Measurements from ENCODE around the gene TMEM54. TPM values are rescaled to one million over a fixed set of nuclear protein-coding genes. Genes with fewer than 3 reads are reported as not detected.

TMEM54 gene
- total and polyA plus RNA-seq, 10 of the 15 experiments (the other 5 are each of a cell fraction or from before 2014, with no cell fraction given): 0.07 to 0.94 (median 0.56) TPM; not detected in 1

Other genes starting within 250 kb of the TMEM54 start
Only the 7 nearest of the 8 such genes appear.
- 169 and 170 TPM in 2 replicates for gene YARS1, start 84.0 kb downstream of the TMEM54 start, total RNA-seq (2014; rRNA removed)
- gene YARS1, start 84.0 kb downstream of the TMEM54 start, total RNA-seq (2014; rRNA removed; fragmentation: Illumina TruSeq; extraction: Trizol): 113 TPM in 2 replicates
- gene YARS1, start 84.0 kb downstream of the TMEM54 start, total RNA-seq (2021): 158 and 159 TPM in 2 replicates
- 82.0 and 85.6 TPM in 2 replicates for gene YARS1, start 84.0 kb downstream of the TMEM54 start, polyA plus RNA-seq (2011; rRNA removed)
- 179 and 220 TPM in 2 replicates for gene YARS1, start 84.0 kb downstream of the TMEM54 start, polyA plus RNA-seq (2014; fragmentation: Illumina TruSeq; extraction: Trizol)
- gene YARS1, start 84.0 kb downstream of the TMEM54 start, polyA plus RNA-seq (2014; fragmentation: Nextera tagmentation; extraction: Ambion mirVana): 10 to 100 TPM; 39.9 to 66.4 TPM
- 112 and 129 TPM in 2 replicates for gene YARS1, start 84.0 kb downstream of the TMEM54 start, polyA plus RNA-seq (2014; rRNA removed)
- gene YARS1, start 84.0 kb downstream of the TMEM54 start, polyA plus RNA-seq (2016; fragmentation: Nextera tagmentation; extraction: Ambion mirVana): 100 to 1,000 TPM; 193 to 202 TPM
- gene S100PBP, start 83.7 kb downstream of the TMEM54 start, total RNA-seq (2014; rRNA removed): 40.7 and 49.1 TPM in 2 replicates
- 50.5 and 59.0 TPM in 2 replicates for gene S100PBP, start 83.7 kb downstream of the TMEM54 start, total RNA-seq (2014; rRNA removed; fragmentation: Illumina TruSeq; extraction: Trizol)
- 55.7 and 56.5 TPM in 2 replicates for gene S100PBP, start 83.7 kb downstream of the TMEM54 start, total RNA-seq (2021)
- gene S100PBP, start 83.7 kb downstream of the TMEM54 start, polyA plus RNA-seq (2011; rRNA removed): 98.3 and 138 TPM in 2 replicates
- 40.4 and 51.5 TPM in 2 replicates for gene S100PBP, start 83.7 kb downstream of the TMEM54 start, polyA plus RNA-seq (2014; fragmentation: Illumina TruSeq; extraction: Trizol)
- 10 to 100 TPM; 17.0 to 19.1 TPM for gene S100PBP, start 83.7 kb downstream of the TMEM54 start, polyA plus RNA-seq (2014; fragmentation: Nextera tagmentation; extraction: Ambion mirVana)
- gene S100PBP, start 83.7 kb downstream of the TMEM54 start, polyA plus RNA-seq (2014; rRNA removed): 38.3 and 45.2 TPM in 2 replicates
- gene S100PBP, start 83.7 kb downstream of the TMEM54 start, polyA plus RNA-seq (2016; fragmentation: Nextera tagmentation; extraction: Ambion mirVana): 10 to 100 TPM; 34.6 to 38.8 TPM
- not detected in 2 replicates for gene FNDC5, start 30.5 kb downstream of the TMEM54 start, total RNA-seq (2014; rRNA removed)
- gene FNDC5, start 30.5 kb downstream of the TMEM54 start, total RNA-seq (2014; rRNA removed; fragmentation: Illumina TruSeq; extraction: Trizol): not detected in 2 replicates
- gene FNDC5, start 30.5 kb downstream of the TMEM54 start, total RNA-seq (2021): not detected in 2 replicates
- 0.23 and 0.36 TPM in 2 replicates for gene FNDC5, start 30.5 kb downstream of the TMEM54 start, polyA plus RNA-seq (2011; rRNA removed)
- gene FNDC5, start 30.5 kb downstream of the TMEM54 start, polyA plus RNA-seq (2014; fragmentation: Illumina TruSeq; extraction: Trizol): 0.01 TPM in 1 of 2 replicates, not detected in the other
- gene FNDC5, start 30.5 kb downstream of the TMEM54 start, polyA plus RNA-seq (2014; fragmentation: Nextera tagmentation; extraction: Ambion mirVana): under 1 TPM; 0.14 to 0.26 TPM
- not detected in 2 replicates for gene FNDC5, start 30.5 kb downstream of the TMEM54 start, polyA plus RNA-seq (2014; rRNA removed)
- gene FNDC5, start 30.5 kb downstream of the TMEM54 start, polyA plus RNA-seq (2016; fragmentation: Nextera tagmentation; extraction: Ambion mirVana): under 1 TPM; 0.11 to 0.29 TPM
- not detected in 2 replicates for gene HPCA, start 14.9 kb downstream of the TMEM54 start, total RNA-seq (2014; rRNA removed)
- gene HPCA, start 14.9 kb downstream of the TMEM54 start, total RNA-seq (2014; rRNA removed; fragmentation: Illumina TruSeq; extraction: Trizol): not detected in 2 replicates
- not detected in 2 replicates for gene HPCA, start 14.9 kb downstream of the TMEM54 start, total RNA-seq (2021)
- 0.11 TPM in 1 of 2 replicates, not detected in the other for gene HPCA, start 14.9 kb downstream of the TMEM54 start, polyA plus RNA-seq (2011; rRNA removed)
- not detected in 2 replicates for gene HPCA, start 14.9 kb downstream of the TMEM54 start, polyA plus RNA-seq (2014; fragmentation: Illumina TruSeq; extraction: Trizol)
- gene HPCA, start 14.9 kb downstream of the TMEM54 start, polyA plus RNA-seq (2014; fragmentation: Nextera tagmentation; extraction: Ambion mirVana): not detected
- gene HPCA, start 14.9 kb downstream of the TMEM54 start, polyA plus RNA-seq (2014; rRNA removed): not detected in 2 replicates
- not detected for gene HPCA, start 14.9 kb downstream of the TMEM54 start, polyA plus RNA-seq (2016; fragmentation: Nextera tagmentation; extraction: Ambion mirVana)
- gene RNF19B, start 63.4 kb upstream of the TMEM54 start, total RNA-seq (2014; rRNA removed): 17.2 and 17.6 TPM in 2 replicates
- 15.5 and 16.7 TPM in 2 replicates for gene RNF19B, start 63.4 kb upstream of the TMEM54 start, total RNA-seq (2014; rRNA removed; fragmentation: Illumina TruSeq; extraction: Trizol)
- gene RNF19B, start 63.4 kb upstream of the TMEM54 start, total RNA-seq (2021): 30.3 and 32.2 TPM in 2 replicates
- gene RNF19B, start 63.4 kb upstream of the TMEM54 start, polyA plus RNA-seq (2011; rRNA removed): 21.7 and 32.6 TPM in 2 replicates
- 23.1 and 24.9 TPM in 2 replicates for gene RNF19B, start 63.4 kb upstream of the TMEM54 start, polyA plus RNA-seq (2014; fragmentation: Illumina TruSeq; extraction: Trizol)
- gene RNF19B, start 63.4 kb upstream of the TMEM54 start, polyA plus RNA-seq (2014; fragmentation: Nextera tagmentation; extraction: Ambion mirVana): 1 to 10 TPM; 4.3 to 9.1 TPM
- gene RNF19B, start 63.4 kb upstream of the TMEM54 start, polyA plus RNA-seq (2014; rRNA removed): 23.4 and 24.2 TPM in 2 replicates
- gene RNF19B, start 63.4 kb upstream of the TMEM54 start, polyA plus RNA-seq (2016; fragmentation: Nextera tagmentation; extraction: Ambion mirVana): 1 to 10 TPM; 2.8 to 4.0 TPM
- gene AK2, start 135.5 kb upstream of the TMEM54 start, total RNA-seq (2014; rRNA removed): 191 and 229 TPM in 2 replicates
- 284 and 290 TPM in 2 replicates for gene AK2, start 135.5 kb upstream of the TMEM54 start, total RNA-seq (2014; rRNA removed; fragmentation: Illumina TruSeq; extraction: Trizol)
- 272 and 290 TPM in 2 replicates for gene AK2, start 135.5 kb upstream of the TMEM54 start, total RNA-seq (2021)
- gene AK2, start 135.5 kb upstream of the TMEM54 start, polyA plus RNA-seq (2011; rRNA removed): 415 and 485 TPM in 2 replicates
- 500 and 533 TPM in 2 replicates for gene AK2, start 135.5 kb upstream of the TMEM54 start, polyA plus RNA-seq (2014; fragmentation: Illumina TruSeq; extraction: Trizol)
- 10 to 100 TPM; 52.3 to 80.3 TPM for gene AK2, start 135.5 kb upstream of the TMEM54 start, polyA plus RNA-seq (2014; fragmentation: Nextera tagmentation; extraction: Ambion mirVana)
- 248 and 259 TPM in 2 replicates for gene AK2, start 135.5 kb upstream of the TMEM54 start, polyA plus RNA-seq (2014; rRNA removed)
- gene AK2, start 135.5 kb upstream of the TMEM54 start, polyA plus RNA-seq (2016; fragmentation: Nextera tagmentation; extraction: Ambion mirVana): 100 to 1,000 TPM; 347 to 359 TPM
- 0.16 and 0.85 TPM in 2 replicates for gene AZIN2, start 179.8 kb upstream of the TMEM54 start, total RNA-seq (2014; rRNA removed)
- gene AZIN2, start 179.8 kb upstream of the TMEM54 start, total RNA-seq (2014; rRNA removed; fragmentation: Illumina TruSeq; extraction: Trizol): 0.31 TPM in 1 of 2 replicates, not detected in the other
- 0.19 and 0.31 TPM in 2 replicates for gene AZIN2, start 179.8 kb upstream of the TMEM54 start, total RNA-seq (2021)
- 0.04 and 0.14 TPM in 2 replicates for gene AZIN2, start 179.8 kb upstream of the TMEM54 start, polyA plus RNA-seq (2011; rRNA removed)
- gene AZIN2, start 179.8 kb upstream of the TMEM54 start, polyA plus RNA-seq (2014; fragmentation: Illumina TruSeq; extraction: Trizol): 0.03 and 0.12 TPM in 2 replicates
- gene AZIN2, start 179.8 kb upstream of the TMEM54 start, polyA plus RNA-seq (2014; fragmentation: Nextera tagmentation; extraction: Ambion mirVana): under 1 TPM; 0.02 to 0.05 TPM
- 0.15 and 0.52 TPM in 2 replicates for gene AZIN2, start 179.8 kb upstream of the TMEM54 start, polyA plus RNA-seq (2014; rRNA removed)
- under 1 TPM; 0.33 to 0.35 TPM for gene AZIN2, start 179.8 kb upstream of the TMEM54 start, polyA plus RNA-seq (2016; fragmentation: Nextera tagmentation; extraction: Ambion mirVana)

Measured in GM12878 (cell line).